SK-N-MC (cell line): ENCODE measurements around the gene STK39.

Source experiments
- EZH2 ChIP-seq: fragments of 200-600 bp; sonication (generic); IDR thresholded peaks from one replicate; pipeline ENCODE4 v1.6.1; 2017; ENCODE audit warnings: antibody characterized with exemption
- POLR2AphosphoS5 ChIP-seq: IDR thresholded peaks from 2 replicates; pipeline ENCODE4 v1.6.1; 2012; ENCODE audit warnings: mild to moderate bottlenecking, low read depth, low read length, borderline replicate concordance

GRCh38 chr2:168254158-168254935 lies 7.0 kb upstream of the STK39 start:
- TF ChIP-seq POLR2AphosphoS5 (no peak), EZH2 (no peak)
